A549 treated with CORT108297 at 1 μM for 4 hours (cell line): Measurements from ENCODE around the gene PANK4. TPM values are rescaled to one million over a fixed set of nuclear protein-coding genes. Genes with fewer than 3 reads are reported as not detected.

Source experiments
- total RNA-seq: library from RNA; stranded (reverse); fragments of 200-300 nt; extraction: Qiagen RNA extraction; gene quantifications from 5 replicates; pipeline ENCODE4 v1.2.3, GENCODE V29; 2022

Gene PANK4
- total RNA-seq: 9.4 to 14.0 TPM (median 12.1 TPM) in 5 replicates

DNA sequence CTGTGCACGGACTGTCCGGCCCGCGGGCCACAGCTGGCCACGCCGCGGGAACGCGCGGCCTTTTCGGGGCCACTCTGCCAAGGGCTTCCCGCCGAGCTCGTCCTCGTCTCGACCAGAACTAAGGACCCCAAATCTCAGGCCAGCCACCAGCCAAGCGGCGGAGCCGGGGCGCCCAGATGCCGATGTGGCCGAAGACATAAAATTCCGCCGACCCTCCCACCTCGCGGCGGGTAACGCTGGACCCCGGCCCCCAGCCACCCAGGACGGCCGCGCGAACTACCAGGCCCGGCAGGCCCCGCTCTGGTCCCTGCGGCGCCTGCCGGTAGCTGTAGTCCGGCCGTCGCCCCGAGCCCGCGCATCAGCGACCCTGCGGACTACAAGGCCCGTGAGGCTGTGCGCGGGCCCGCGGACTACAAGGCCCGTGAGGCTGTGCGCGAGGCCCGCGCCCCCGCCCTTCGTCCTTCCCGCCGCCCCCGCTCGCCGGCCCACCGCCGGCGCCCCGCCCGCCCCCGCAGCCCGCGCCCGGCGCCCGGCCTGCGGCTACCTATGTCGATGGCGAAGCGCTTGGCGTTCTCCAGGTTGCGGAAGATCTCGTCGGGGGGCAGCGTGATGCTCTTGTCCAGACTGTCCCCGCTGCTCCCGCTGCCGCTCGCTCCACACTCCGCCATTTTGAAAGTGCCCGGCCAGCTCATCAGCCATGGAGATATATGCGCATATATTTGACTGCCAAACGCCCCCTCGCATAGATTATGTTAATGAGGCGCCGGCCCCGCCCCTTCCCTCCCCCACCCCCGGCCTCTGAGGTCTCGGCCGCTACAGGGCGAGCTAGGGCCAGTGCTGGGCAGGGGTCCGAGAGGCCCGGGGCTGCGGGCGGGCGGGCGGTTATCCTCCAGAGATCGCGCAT lies at the start of gene PANK4:
Gene PANK4, minus strand, starts transcription at position 677 of the 904 bp plus-strand sequence. Its CDS starts 9 bp downstream, at position 668.

DNA sequence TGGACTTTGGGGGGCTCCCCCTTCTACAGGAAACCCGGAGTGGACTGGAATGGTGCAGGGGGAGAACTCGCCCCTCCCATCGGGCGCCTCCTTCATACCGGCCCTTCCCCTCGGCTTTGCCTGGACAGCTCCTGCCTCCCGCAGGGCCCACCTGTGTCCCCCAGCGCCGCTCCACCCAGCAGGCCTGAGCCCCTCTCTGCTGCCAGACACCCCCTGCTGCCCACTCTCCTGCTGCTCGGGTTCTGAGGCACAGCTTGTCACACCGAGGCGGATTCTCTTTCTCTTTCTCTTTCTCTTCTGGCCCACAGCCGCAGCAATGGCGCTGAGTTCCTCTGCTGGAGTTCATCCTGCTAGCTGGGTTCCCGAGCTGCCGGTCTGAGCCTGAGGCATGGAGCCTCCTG lies 29.9 kb upstream of the PANK4 start, which contains the start of gene TNFRSF14:
Gene TNFRSF14, plus strand, starts transcription at position 95 of the 401 bp plus-strand sequence. Its CDS starts 294 bp downstream, at position 389.

DNA sequence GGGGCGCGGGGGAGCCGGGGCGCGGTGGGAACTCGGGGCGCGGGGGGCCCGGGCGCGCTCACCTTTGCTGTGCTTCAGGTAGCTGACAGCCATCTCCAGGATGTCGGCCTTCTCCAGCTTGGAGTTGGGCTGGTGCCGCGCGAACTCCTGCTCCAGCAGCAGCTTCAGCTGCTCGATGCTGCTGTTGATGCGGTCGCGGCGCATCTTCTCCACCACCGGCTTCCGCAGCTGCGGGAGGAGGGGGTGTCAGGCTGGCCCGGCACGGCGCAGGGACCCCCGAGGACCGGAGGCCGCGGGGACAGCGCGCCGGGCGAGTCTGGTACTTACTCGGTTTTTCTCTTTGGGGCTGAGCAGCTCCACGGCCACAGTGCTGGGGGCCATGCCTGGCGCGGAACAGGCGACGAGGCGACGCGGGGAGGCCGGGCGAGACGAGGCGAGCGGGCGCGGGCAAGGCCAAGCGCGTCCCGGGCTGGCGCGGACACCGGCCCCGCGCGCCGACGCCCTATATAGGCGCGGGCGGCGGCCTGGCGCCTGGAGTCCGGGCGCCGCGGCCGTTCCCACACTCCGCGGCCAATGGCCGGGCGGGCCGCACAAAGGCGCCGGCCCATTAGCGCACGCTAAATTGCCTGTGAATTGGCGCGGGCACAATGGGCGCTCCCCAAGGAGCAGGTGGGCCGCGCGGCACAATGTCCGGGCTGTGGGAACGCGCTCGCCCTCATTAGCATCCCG lies 3.6 kb upstream of the PANK4 start, which contains the start of gene HES5:
Gene HES5, minus strand, starts transcription at position 480 of the 729 bp plus-strand sequence. Its CDS starts 99 bp downstream, at position 381.

DNA sequence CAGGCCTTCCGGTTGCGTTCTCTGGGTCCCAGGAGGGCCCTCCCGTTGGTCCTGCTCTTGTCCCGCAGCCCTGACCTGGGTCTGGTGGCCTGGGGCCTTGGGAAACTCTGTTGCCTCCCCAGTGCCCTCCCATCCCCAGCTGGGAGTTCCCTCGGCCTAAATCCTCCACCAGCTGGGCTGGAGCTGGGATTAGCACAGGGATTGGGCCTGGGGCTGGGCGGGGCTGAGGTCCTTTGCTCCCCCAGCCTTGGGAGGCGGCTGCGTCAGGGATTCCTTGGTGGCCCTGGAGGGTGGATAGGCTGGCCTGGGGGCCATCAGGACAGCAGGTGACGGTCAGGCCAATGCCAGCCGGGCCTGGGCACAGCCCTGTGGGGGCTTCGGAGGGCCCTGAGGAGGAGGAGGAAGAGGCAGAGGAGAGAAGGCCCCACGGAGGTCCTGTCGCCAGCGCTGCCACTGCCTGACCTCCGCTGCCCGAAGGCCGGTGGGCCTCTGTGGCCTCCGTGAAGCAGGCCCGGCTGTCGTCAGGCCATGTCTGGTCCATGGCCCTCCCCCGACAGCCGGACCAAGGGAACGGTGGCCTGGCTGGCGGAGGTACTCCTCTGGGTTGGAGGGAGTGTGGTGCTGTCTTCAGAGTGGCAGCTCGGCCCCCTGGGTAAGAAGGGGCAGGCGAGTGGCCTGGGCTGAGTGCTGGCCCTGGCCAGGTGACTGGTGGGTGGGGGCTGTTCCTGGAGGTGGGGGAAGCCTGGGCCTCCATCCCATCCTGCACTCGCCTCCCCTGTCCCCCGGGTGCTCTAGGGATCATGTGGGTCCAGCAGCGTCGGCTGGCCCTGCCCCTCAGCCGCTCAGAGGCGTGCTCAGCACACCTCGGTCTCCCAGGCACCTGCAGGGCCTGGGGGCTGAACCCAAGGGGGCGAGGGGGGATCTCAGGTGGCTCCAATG lies 50.1 kb downstream of the PANK4 start, which contains the start of gene PLCH2:
Gene PLCH2, plus strand, starts transcription at position 229 of the 939 bp plus-strand sequence. Its CDS starts 300 bp downstream, at position 529.

Other genes with a start within 250 kb of the PANK4 start
- gene MORN1, start 135.0 kb downstream of the PANK4 start, total RNA-seq: 5.7 to 7.3 TPM (median 6.6 TPM) in 5 replicates
- gene RER1, start 134.8 kb downstream of the PANK4 start, total RNA-seq: 96.2 to 125 TPM (median 119 TPM) in 5 replicates
- 18.3 to 25.1 TPM (median 23.5 TPM) in 5 replicates for gene PEX10, start 114.0 kb downstream of the PANK4 start, total RNA-seq
- 0.16 to 0.33 TPM (median 0.28 TPM) in 5 replicates for gene PLCH2, start 50.3 kb downstream of the PANK4 start, total RNA-seq
- gene HES5, start 3.7 kb upstream of the PANK4 start, total RNA-seq: not detected in 5 replicates
- 0.09 to 0.35 TPM (median 0.16 TPM) in 5 replicates for gene TNFRSF14, start 29.8 kb upstream of the PANK4 start, total RNA-seq
- 17.3 to 26.0 TPM (median 22.0 TPM) in 5 replicates for gene PRXL2B, start 60.2 kb upstream of the PANK4 start, total RNA-seq
- 0.18 TPM in 1 of 5 replicates, not detected in the others for gene MMEL1, start 106.4 kb upstream of the PANK4 start, total RNA-seq